Liver (tissue), 3 donors: ENCODE results near the gene CDCA3.
A peak's percentile ranks its signal among the peaks of the same experiment; 100 is the strongest.

Experiments
- EGR1 ChIP-seq, 2 donors: IDR thresholded peaks; 2 replicates each; pipeline ENCODE4 v1.6.1; 2016 to 2018; ENCODE audit warnings: antibody characterized with exemption in 2 of 2, low read depth in 2 of 2
- NR2F2 ChIP-seq: IDR thresholded peaks from 2 replicates; pipeline ENCODE4 v1.6.1; 2016; ENCODE audit warnings: antibody characterized with exemption
- RXRA ChIP-seq, 2 donors: IDR thresholded peaks; 2 replicates each; pipeline ENCODE4 v1.6.1; 2017 to 2018; ENCODE audit warnings: antibody characterized with exemption in 2 of 2, mild to moderate bottlenecking in 1 of 2
- SP1 ChIP-seq: IDR thresholded peaks from 2 replicates; pipeline ENCODE4 v1.6.1; 2018; ENCODE audit warnings: antibody characterized with exemption, mild to moderate bottlenecking
- TAF1 ChIP-seq: conservative IDR thresholded peaks from 2 replicates; pipeline ENCODE4 v1.6.1; 2016; ENCODE audit warnings: antibody characterized with exemption, mild to moderate bottlenecking
- TF ChIP-seq, protein P1 (sequence below): IDR thresholded peaks from 2 replicates; pipeline ENCODE4 v1.6.1; 2016; ENCODE audit warnings: antibody characterized with exemption
- TF ChIP-seq, protein P2 (sequence below): fragments of 150-350 bp; IDR thresholded peaks from 2 replicates; pipeline ENCODE4 v1.5.1; 2017; ENCODE audit warnings: improper control_type of control experiment, low read depth, low read length; ENCODE audit not compliant: missing input control
- donor health status: healthy.
- donor health status: healthy.

DNA sequence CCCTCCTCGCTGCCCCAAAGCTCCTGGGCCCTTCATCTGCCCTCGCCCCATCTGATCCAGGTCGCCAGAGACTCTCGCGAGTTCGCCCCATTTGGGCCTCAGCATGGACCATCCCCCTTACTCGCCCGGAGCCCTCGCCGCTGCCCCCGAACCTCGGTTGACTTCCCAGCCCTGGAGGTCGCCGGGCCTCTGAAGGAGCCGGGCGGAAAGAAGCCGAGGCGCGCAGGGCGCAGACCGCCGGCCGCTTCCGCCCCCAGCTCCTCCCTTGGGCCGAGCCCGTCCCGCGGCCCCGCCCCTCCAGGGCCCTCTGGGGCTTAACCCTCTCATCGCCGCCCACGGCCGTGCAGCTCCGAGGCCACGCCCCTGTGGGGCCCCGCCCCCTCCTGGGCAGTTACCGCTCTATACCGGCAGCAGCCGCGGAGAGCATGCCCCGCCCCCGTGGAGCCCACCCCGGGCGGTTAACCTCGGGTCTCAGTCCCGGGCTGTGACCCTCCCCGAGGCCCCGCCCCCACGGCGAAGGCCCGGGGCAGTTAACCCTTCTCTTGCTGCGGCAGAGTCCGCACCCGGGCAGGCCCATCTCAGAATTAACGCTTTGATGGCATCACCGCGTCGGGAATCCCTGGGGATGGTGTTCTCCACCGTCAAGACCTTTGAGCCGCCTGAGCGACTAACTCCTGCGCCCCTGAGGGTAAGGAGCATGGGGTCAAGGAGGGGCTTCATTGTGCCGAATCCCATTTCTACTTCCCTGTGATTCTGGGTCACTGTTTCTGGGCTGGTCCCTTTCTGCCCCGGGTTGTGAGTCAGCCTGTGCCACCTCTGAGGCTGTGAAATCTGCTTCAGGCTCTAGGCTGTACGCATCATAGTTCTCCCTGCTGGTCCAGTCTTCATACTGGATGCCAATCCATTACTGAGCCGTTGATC lies 22.3 kb upstream of the CDCA3 start, which contains the start of gene SPSB2:
- TF ChIP-seq, protein P1, sequence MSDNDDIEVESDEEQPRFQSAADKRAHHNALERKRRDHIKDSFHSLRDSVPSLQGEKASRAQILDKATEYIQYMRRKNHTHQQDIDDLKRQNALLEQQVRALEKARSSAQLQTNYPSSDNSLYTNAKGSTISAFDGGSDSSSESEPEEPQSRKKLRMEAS: peak; percentile 15
- TF ChIP-seq, protein P2, sequence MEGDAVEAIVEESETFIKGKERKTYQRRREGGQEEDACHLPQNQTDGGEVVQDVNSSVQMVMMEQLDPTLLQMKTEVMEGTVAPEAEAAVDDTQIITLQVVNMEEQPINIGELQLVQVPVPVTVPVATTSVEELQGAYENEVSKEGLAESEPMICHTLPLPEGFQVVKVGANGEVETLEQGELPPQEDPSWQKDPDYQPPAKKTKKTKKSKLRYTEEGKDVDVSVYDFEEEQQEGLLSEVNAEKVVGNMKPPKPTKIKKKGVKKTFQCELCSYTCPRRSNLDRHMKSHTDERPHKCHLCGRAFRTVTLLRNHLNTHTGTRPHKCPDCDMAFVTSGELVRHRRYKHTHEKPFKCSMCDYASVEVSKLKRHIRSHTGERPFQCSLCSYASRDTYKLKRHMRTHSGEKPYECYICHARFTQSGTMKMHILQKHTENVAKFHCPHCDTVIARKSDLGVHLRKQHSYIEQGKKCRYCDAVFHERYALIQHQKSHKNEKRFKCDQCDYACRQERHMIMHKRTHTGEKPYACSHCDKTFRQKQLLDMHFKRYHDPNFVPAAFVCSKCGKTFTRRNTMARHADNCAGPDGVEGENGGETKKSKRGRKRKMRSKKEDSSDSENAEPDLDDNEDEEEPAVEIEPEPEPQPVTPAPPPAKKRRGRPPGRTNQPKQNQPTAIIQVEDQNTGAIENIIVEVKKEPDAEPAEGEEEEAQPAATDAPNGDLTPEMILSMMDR: no peak
- TF ChIP-seq SP1 (peak; percentile 67), EGR1 (IDR thresholded peaks at IDR 0.05; ENCODE audit: low read depth in 2 of 2) (no peak), NR2F2 (peak; percentile 37), TAF1 (no peak), RXRA (IDR thresholded peaks at IDR 0.05) (peak in 1 of 2 donors; percentile 21)
